Liver (tissue), 9 donors: ENCODE data around the gene ABCA3. TPM values are rescaled to one million over a fixed set of nuclear protein-coding genes. Genes with fewer than 3 reads are reported as not detected.

Experiments used
- DNase-seq: peaks from one replicate; pipeline ENCODE4 v3.0.0-alpha.2; 2017; ENCODE audit warnings: low spot score
- H3K27ac ChIP-seq, 2 donors: one replicate each; pipeline ENCODE4 v1.7.0; 2013; ENCODE audit warnings: inconsistent platforms in 2 of 2, low read length in 2 of 2, control low read depth in 1 of 2, low read depth in 1 of 2, mild to moderate bottlenecking in 1 of 2
- H3K27me3 ChIP-seq, 4 donors: one replicate each; pipeline versions ENCODE4 v1.6.1 to v1.7.0; 2013; ENCODE audit warnings: low read length in 3 of 4, inconsistent platforms in 1 of 4, mild to moderate bottlenecking in 1 of 4, moderate library complexity in 1 of 4; ENCODE audit not compliant: control insufficient read depth in 4 of 4, insufficient read depth in 4 of 4
- H3K36me3 ChIP-seq, 4 donors: one replicate each; pipeline versions ENCODE4 v1.6.1 to v1.7.0; 2013; ENCODE audit warnings: low read length in 3 of 4, mild to moderate bottlenecking in 3 of 4, low read depth in 1 of 4, moderate library complexity in 1 of 4; ENCODE audit not compliant: control insufficient read depth in 4 of 4, insufficient read depth in 3 of 4
- H3K4me1 ChIP-seq, 4 donors: one replicate each; pipeline versions ENCODE4 v1.6.1 to v1.7.0; 2013; ENCODE audit warnings: low read length in 3 of 4, mild to moderate bottlenecking in 3 of 4, moderate library complexity in 1 of 4; ENCODE audit not compliant: control insufficient read depth in 4 of 4, insufficient read depth in 4 of 4
- H3K4me3 ChIP-seq, 3 donors: one replicate each; pipeline versions ENCODE4 v1.6.1 to v1.7.0; 2013; ENCODE audit warnings: low read length in 3 of 3, control low read depth in 1 of 3, low read depth in 1 of 3, mild to moderate bottlenecking in 1 of 3
- H3K9ac ChIP-seq, 2 donors: one replicate each; pipeline ENCODE4 v1.7.0; 2013; ENCODE audit warnings: low read length in 2 of 2, mild to moderate bottlenecking in 2 of 2, moderate library complexity in 2 of 2, control low read depth in 1 of 2, low read depth in 1 of 2
- H3K9me3 ChIP-seq, 4 donors: one replicate each; pipeline versions ENCODE4 v1.6.1 to v1.7.0; 2013; ENCODE audit warnings: low read length in 3 of 4; ENCODE audit not compliant: control insufficient read depth in 4 of 4
- CTCF ChIP-seq: fragments of 150-350 bp; IDR thresholded peaks from 2 replicates; pipeline ENCODE4 v1.5.1; 2017; ENCODE audit warnings: improper control_type of control experiment, low read depth, low read length; ENCODE audit not compliant: missing input control
- EGR1 ChIP-seq, 2 donors: IDR thresholded peaks; 2 replicates each; pipeline ENCODE4 v1.6.1; 2016 to 2018; ENCODE audit warnings: antibody characterized with exemption in 2 of 2, low read depth in 2 of 2
- FOXA1 ChIP-seq: IDR thresholded peaks from 2 replicates; pipeline ENCODE4 v1.6.1; 2016; ENCODE audit warnings: antibody characterized with exemption
- FOXA2 ChIP-seq: IDR thresholded peaks from 2 replicates; pipeline ENCODE4 v1.6.1; 2016; ENCODE audit warnings: antibody characterized with exemption
- GABPA ChIP-seq, 2 donors: IDR thresholded peaks in 1 of 2; conservative IDR thresholded peaks in 1 of 2; 2 replicates each; pipeline ENCODE4 v1.6.1; 2016; ENCODE audit warnings: antibody characterized with exemption in 2 of 2, mild to moderate bottlenecking in 1 of 2, moderate library complexity in 1 of 2
- HNF4G ChIP-seq: IDR thresholded peaks from 2 replicates; pipeline ENCODE4 v1.6.1; 2016; ENCODE audit warnings: antibody characterized with exemption
- JUND ChIP-seq, 2 donors: IDR thresholded peaks; 2 replicates each; pipeline ENCODE4 v1.6.1; 2016; ENCODE audit warnings: antibody characterized with exemption in 2 of 2
- RAD21 ChIP-seq, 2 donors: IDR thresholded peaks; 2 replicates each; pipeline ENCODE4 v1.6.1; 2016; ENCODE audit warnings: antibody characterized with exemption in 2 of 2, mild to moderate bottlenecking in 2 of 2
- RXRA ChIP-seq, 2 donors: IDR thresholded peaks; 2 replicates each; pipeline ENCODE4 v1.6.1; 2017 to 2018; ENCODE audit warnings: antibody characterized with exemption in 2 of 2, mild to moderate bottlenecking in 1 of 2
- SP1 ChIP-seq: IDR thresholded peaks from 2 replicates; pipeline ENCODE4 v1.6.1; 2018; ENCODE audit warnings: antibody characterized with exemption, mild to moderate bottlenecking
- TAF1 ChIP-seq: conservative IDR thresholded peaks from 2 replicates; pipeline ENCODE4 v1.6.1; 2016; ENCODE audit warnings: antibody characterized with exemption, mild to moderate bottlenecking
- YY1 ChIP-seq: IDR thresholded peaks from 2 replicates; pipeline ENCODE4 v1.6.1; 2016; ENCODE audit warnings: antibody characterized with exemption, mild to moderate bottlenecking
- WGBS: extraction: QIAGEN DNeasy Blood & Tissue Kit; methylation state at CpG from one replicate; pipeline ENCODE4 v1.1.7; 2013; 5-methylcytosine and 5-hydroxymethylcytosine counted together
- polyA plus RNA-seq, 2 donors: library from polyadenylated mRNA; stranded (reverse) in 1 of 2; unstranded in 1 of 2; fragments of 200-250 nt in 1 of 2; fragments of >200 nt in 1 of 2; fragmentation: Nextera tagmentation in 1 of 2; extraction: Ambion mirVana in 1 of 2; gene quantifications; one replicate each; pipeline versions ENCODE4 v1.2.1 to v1.2.3, GENCODE V29; 2013 to 2015
- total RNA-seq, 2 donors: library from RNA; depleted of rRNA; stranded (reverse); fragments of >200 nt; gene quantifications; one replicate each; pipeline ENCODE4 v1.2.3, GENCODE V29; 2014
- TF ChIP-seq, protein P1 (sequence below): IDR thresholded peaks from 2 replicates; pipeline ENCODE4 v1.6.1; 2016; ENCODE audit warnings: antibody characterized with exemption, mild to moderate bottlenecking
- TF ChIP-seq, protein P2 (sequence below): IDR thresholded peaks from 2 replicates; pipeline ENCODE4 v1.6.1; 2016; ENCODE audit warnings: antibody characterized with exemption
- TF ChIP-seq, protein P3 (sequence below): IDR thresholded peaks from 2 replicates; pipeline ENCODE4 v1.6.1; 2016; ENCODE audit warnings: antibody characterized with exemption
- donor health status: healthy.
- donor health status: healthy.
- donor health status: healthy.
- donor health status: healthy.
- donor health status: healthy.

ABCA3 gene
- total and polyA plus RNA-seq, 4 donors, result 0.47 to 1.1 (median 0.77) TPM

DNA sequence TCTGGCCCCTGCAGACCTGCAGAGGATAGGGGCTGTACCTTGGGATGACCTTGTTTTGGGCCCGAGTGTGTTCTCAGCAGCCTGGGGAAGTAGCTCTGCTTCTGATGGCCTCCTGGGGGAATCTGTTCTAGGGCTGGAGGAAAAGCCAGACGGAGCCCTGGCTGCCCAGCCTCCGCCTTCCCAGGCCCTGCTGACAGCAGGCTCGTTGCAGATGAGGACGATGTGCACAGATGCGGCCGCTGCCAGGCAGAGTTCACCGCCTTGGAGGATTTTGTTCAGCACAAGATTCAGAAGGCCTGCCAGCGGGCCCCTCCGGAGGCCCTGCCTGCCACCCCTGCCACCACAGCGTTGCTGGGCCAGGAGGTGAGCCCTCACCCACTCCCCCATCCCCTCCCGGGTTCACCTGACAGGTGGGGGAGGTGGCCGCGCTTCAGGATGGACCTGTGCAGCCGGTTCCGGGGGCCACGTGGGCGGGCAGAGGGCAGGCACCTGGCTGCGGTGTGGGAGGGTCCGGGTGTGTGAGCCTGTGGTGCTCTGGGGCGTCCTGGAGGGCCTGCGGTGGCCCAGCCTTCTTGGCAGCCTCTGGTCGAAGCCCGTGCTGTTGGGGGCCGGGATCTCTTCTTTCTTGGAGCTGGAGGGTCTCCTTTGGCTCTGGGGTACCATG lies 112.2 kb downstream of the ABCA3 start:
- peaks cover 0 to 43% (median 21%) of the 10 kb centered on the region in 4 donors for H3K36me3 ChIP-seq
- 94% methylated on average over 25 of the region's 25 CpGs for WGBS
- H3K27me3 ChIP-seq, result no peaks in the 10 kb centered on the region
- no peak for TF ChIP-seq HNF4G
- no peak for TF ChIP-seq TAF1
- TF ChIP-seq, protein P1, sequence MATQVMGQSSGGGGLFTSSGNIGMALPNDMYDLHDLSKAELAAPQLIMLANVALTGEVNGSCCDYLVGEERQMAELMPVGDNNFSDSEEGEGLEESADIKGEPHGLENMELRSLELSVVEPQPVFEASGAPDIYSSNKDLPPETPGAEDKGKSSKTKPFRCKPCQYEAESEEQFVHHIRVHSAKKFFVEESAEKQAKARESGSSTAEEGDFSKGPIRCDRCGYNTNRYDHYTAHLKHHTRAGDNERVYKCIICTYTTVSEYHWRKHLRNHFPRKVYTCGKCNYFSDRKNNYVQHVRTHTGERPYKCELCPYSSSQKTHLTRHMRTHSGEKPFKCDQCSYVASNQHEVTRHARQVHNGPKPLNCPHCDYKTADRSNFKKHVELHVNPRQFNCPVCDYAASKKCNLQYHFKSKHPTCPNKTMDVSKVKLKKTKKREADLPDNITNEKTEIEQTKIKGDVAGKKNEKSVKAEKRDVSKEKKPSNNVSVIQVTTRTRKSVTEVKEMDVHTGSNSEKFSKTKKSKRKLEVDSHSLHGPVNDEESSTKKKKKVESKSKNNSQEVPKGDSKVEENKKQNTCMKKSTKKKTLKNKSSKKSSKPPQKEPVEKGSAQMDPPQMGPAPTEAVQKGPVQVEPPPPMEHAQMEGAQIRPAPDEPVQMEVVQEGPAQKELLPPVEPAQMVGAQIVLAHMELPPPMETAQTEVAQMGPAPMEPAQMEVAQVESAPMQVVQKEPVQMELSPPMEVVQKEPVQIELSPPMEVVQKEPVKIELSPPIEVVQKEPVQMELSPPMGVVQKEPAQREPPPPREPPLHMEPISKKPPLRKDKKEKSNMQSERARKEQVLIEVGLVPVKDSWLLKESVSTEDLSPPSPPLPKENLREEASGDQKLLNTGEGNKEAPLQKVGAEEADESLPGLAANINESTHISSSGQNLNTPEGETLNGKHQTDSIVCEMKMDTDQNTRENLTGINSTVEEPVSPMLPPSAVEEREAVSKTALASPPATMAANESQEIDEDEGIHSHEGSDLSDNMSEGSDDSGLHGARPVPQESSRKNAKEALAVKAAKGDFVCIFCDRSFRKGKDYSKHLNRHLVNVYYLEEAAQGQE, result no peak
- no peak for TF ChIP-seq RXRA (IDR thresholded peaks at IDR 0.05)
- TF ChIP-seq SP1, result no peak
- no peak for TF ChIP-seq FOXA2
- TF ChIP-seq JUND (IDR thresholded peaks at IDR 0.05), result no peak
- no peak overlapping the region for H3K9ac ChIP-seq
- H3K4me3 ChIP-seq, result no peak overlapping the region
- peaks cover 10 to 33% (median 25%) of the 10 kb centered on the region in 4 donors for H3K4me1 ChIP-seq
- no peak overlapping the region for H3K27ac ChIP-seq
- no peak for DNase-seq
- no peaks in the 10 kb centered on the region for H3K9me3 ChIP-seq

DNA sequence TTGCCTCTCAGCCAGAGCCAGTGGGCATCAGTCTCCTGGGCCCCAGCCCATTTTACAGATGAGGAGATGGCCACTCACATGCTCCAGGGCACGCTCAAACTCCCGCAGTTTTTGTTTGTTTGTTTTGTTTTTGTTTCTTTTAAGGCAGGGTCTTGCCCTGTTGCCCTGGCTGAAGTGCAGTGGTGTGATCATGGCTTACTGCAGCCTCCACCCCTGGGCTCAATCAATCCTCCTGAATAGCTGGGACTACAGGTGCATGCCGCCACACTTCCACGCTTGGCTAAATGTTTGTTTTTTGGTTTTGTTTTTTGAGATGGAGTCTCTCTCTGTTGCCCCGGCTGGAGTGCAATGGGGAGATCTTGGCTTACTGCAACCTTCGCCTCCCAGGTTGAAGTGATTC lies 113.6 kb downstream of the ABCA3 start:
- TF ChIP-seq, protein P1, result no peak
- TF ChIP-seq JUND (IDR thresholded peaks at IDR 0.05), result no peak
- TF ChIP-seq, protein P2, sequence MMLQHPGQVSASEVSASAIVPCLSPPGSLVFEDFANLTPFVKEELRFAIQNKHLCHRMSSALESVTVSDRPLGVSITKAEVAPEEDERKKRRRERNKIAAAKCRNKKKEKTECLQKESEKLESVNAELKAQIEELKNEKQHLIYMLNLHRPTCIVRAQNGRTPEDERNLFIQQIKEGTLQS, result no peak
- TF ChIP-seq SP1, result no peak
- TF ChIP-seq RAD21 (IDR thresholded peaks at IDR 0.05), result no peak
- no peak for TF ChIP-seq FOXA1
- TF ChIP-seq TAF1, result no peak
- TF ChIP-seq GABPA (IDR thresholded peaks at IDR 0.05 in 1 of 2, conservative IDR thresholded peaks at IDR 0.05 in 1 of 2), result no peak
- TF ChIP-seq CTCF, result no peak
- TF ChIP-seq RXRA (IDR thresholded peaks at IDR 0.05), result no peak
- TF ChIP-seq HNF4G, result no peak
- no peak for TF ChIP-seq EGR1 (IDR thresholded peaks at IDR 0.05; ENCODE audit: low read depth in 2 of 2)
- TF ChIP-seq, protein P3, sequence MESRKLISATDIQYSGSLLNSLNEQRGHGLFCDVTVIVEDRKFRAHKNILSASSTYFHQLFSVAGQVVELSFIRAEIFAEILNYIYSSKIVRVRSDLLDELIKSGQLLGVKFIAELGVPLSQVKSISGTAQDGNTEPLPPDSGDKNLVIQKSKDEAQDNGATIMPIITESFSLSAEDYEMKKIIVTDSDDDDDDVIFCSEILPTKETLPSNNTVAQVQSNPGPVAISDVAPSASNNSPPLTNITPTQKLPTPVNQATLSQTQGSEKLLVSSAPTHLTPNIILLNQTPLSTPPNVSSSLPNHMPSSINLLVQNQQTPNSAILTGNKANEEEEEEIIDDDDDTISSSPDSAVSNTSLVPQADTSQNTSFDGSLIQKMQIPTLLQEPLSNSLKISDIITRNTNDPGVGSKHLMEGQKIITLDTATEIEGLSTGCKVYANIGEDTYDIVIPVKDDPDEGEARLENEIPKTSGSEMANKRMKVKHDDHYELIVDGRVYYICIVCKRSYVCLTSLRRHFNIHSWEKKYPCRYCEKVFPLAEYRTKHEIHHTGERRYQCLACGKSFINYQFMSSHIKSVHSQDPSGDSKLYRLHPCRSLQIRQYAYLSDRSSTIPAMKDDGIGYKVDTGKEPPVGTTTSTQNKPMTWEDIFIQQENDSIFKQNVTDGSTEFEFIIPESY, result no peak
- no peak for TF ChIP-seq YY1
- no peak overlapping the region for H3K4me3 ChIP-seq
- no peak overlapping the region for H3K27ac ChIP-seq
- 71% methylated on average over 6 of the region's 6 CpGs for WGBS
- H3K4me1 ChIP-seq, result peaks cover 10 to 33% (median 27%) of the 10 kb centered on the region in 4 donors
- H3K27me3 ChIP-seq, result no peaks in the 10 kb centered on the region
- H3K36me3 ChIP-seq, result peaks cover 0 to 31% (median 14%) of the 10 kb centered on the region in 4 donors
- no peak overlapping the region for H3K9ac ChIP-seq
- DNase-seq, result no peak
- no peaks in the 10 kb centered on the region for H3K9me3 ChIP-seq
